SU-DHL-6 (cell line): ENCODE measurements around the gene DLG2.

Experiments
- EZH2phosphoT487 ChIP-seq: fragments of 200-600 bp; sonication (generic), shearing (Covaris generic); conservative IDR thresholded peaks from 2 replicates; pipeline ENCODE4 v1.6.1; 2018; ENCODE audit warnings: mild to moderate bottlenecking, antibody characterized with exemption, low read length, moderate library complexity, mixed read lengths
- TF ChIP-seq, protein P1 (sequence below): fragments of 200-600 bp; sonication (generic); IDR thresholded peaks from one replicate; pipeline ENCODE4 v1.5.1; 2017; ENCODE audit warnings: antibody characterized with exemption, mild to moderate bottlenecking, low read length, moderate library complexity; ENCODE audit not compliant: insufficient read depth, poor library complexity, severe bottlenecking

DNA sequence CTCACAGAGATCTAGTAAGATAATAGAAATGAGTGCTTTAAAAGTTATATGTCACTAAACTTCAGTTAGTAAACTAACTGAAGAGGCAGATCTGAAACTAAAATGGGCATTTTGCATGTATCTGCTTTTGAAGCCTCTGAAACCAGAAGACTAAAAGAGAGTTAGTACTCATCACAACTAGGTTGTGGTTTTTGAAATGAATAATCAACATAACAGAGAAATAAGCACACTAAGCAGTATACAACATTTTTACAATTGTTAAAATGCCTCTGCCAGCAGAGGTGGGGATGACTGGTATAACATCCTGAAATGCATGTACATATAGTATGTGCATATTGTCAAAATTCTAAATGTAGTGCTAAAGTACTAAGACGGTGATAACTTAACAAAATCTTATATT, 564.5 kb downstream of the DLG2 start:
- TF ChIP-seq, protein P1, sequence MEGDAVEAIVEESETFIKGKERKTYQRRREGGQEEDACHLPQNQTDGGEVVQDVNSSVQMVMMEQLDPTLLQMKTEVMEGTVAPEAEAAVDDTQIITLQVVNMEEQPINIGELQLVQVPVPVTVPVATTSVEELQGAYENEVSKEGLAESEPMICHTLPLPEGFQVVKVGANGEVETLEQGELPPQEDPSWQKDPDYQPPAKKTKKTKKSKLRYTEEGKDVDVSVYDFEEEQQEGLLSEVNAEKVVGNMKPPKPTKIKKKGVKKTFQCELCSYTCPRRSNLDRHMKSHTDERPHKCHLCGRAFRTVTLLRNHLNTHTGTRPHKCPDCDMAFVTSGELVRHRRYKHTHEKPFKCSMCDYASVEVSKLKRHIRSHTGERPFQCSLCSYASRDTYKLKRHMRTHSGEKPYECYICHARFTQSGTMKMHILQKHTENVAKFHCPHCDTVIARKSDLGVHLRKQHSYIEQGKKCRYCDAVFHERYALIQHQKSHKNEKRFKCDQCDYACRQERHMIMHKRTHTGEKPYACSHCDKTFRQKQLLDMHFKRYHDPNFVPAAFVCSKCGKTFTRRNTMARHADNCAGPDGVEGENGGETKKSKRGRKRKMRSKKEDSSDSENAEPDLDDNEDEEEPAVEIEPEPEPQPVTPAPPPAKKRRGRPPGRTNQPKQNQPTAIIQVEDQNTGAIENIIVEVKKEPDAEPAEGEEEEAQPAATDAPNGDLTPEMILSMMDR, result no peak
- TF ChIP-seq EZH2phosphoT487, result no peak
